ENCODE data around the gene NYAP1.

GRCh38 chr7:100482728-100483089 lies 1.0 kb upstream of the NYAP1 start:
- no peak for TF ChIP-seq CTCF (conservative IDR thresholded peaks at IDR 0.05; ENCODE audit: low read depth, low read length)
- no peak for TF ChIP-seq EZH2 (IDR thresholded peaks at IDR 0.05; ENCODE audit: borderline replicate concordance, low read depth, low read length, poor library complexity, severe bottlenecking)

Data from A673 (cell line).